NCI-H2196 treated with DMSO at 0.1 percent for 48 hours (cell line): ENCODE measurements around the gene KCNK15.
"Not testable (repeated sequence)": the region's sequence is repeated elsewhere in the genome, so short reads cannot be mapped to it uniquely, and the experiment has no call there.

ENCODE experiments used
- DNase-seq: peaks from one replicate; lab custom pipeline; 2025; ENCODE audit not compliant: unreplicated experiment; lab: John Stamatoyannopoulos, UW

Gene KCNK15

GRCh38 chr20:44758247-44759101 lies 12.8 kb downstream of the KCNK15 start:
- DNase-seq = no peak

GRCh38 chr20:44759595-44759994 lies 13.9 kb downstream of the KCNK15 start:
- DNase-seq = no peak

GRCh38 chr20:44761423-44761822 lies 15.8 kb downstream of the KCNK15 start:
- no peak for DNase-seq

GRCh38 chr20:44762466-44763140 lies 16.9 kb downstream of the KCNK15 start:
- DNase-seq = no peak

- not testable (repeated sequence) for DNase-seq
Observed at GRCh38 chr20:44763798-44764197, 18.1 kb downstream of the KCNK15 start.

- no peak for DNase-seq
Observed at GRCh38 chr20:44765091-44765490, 19.4 kb downstream of the KCNK15 start.

GRCh38 chr20:44765701-44766347 lies 20.2 kb downstream of the KCNK15 start:
- peak; percentile 75 for DNase-seq

- DNase-seq = no peak
Observed at GRCh38 chr20:44768256-44768655, 22.6 kb downstream of the KCNK15 start.

- no peak for DNase-seq
Observed at GRCh38 chr20:44768854-44769480, 23.3 kb downstream of the KCNK15 start.

GRCh38 chr20:44769481-44769863 lies 23.8 kb downstream of the KCNK15 start:
- no peak for DNase-seq

GRCh38 chr20:44770484-44771171 lies 25.0 kb downstream of the KCNK15 start:
- no peak for DNase-seq

GRCh38 chr20:44771172-44771535 lies 25.5 kb downstream of the KCNK15 start:
- DNase-seq = no peak

GRCh38 chr20:44772636-44773035 lies 27.0 kb downstream of the KCNK15 start:
- DNase-seq = no peak

GRCh38 chr20:44773070-44773829 lies 27.6 kb downstream of the KCNK15 start:
- no peak for DNase-seq

GRCh38 chr20:44776980-44777379 lies 31.3 kb downstream of the KCNK15 start:
- DNase-seq = no peak

- DNase-seq = no peak
Observed at GRCh38 chr20:44780226-44780625, 34.6 kb downstream of the KCNK15 start.

- DNase-seq = no peak
Observed at GRCh38 chr20:44781118-44781517, 35.5 kb downstream of the KCNK15 start.

GRCh38 chr20:44781791-44782190 lies 36.1 kb downstream of the KCNK15 start:
- DNase-seq = no peak

GRCh38 chr20:44784688-44785087 lies 39.0 kb downstream of the KCNK15 start:
- no peak for DNase-seq

- no peak for DNase-seq
Observed at GRCh38 chr20:44785768-44786167, 40.1 kb downstream of the KCNK15 start.
